Stimulated activated CD4-positive, alpha-beta T cell treated with anti-CD3 and anti-CD28 coated beads, Interleukin-12 subunit alpha, Interleukin-12 subunit beta, amount 100 ng/mL, for 24 hours (primary cell): Measurements from ENCODE around the gene TELO2.
A peak's percentile ranks its signal among the peaks of the same experiment; 100 is the strongest.
"Not testable (repeated sequence)": the region's sequence is repeated elsewhere in the genome, so short reads cannot be mapped to it uniquely, and the experiment has no call there.

Source experiments
- DNase-seq, 2 experiments: peaks; one replicate each; pipeline ENCODE4 v3.0.0-alpha.2; 2020; ENCODE audit warnings: low read depth in 2 of 2

The TELO2 gene

DNA sequence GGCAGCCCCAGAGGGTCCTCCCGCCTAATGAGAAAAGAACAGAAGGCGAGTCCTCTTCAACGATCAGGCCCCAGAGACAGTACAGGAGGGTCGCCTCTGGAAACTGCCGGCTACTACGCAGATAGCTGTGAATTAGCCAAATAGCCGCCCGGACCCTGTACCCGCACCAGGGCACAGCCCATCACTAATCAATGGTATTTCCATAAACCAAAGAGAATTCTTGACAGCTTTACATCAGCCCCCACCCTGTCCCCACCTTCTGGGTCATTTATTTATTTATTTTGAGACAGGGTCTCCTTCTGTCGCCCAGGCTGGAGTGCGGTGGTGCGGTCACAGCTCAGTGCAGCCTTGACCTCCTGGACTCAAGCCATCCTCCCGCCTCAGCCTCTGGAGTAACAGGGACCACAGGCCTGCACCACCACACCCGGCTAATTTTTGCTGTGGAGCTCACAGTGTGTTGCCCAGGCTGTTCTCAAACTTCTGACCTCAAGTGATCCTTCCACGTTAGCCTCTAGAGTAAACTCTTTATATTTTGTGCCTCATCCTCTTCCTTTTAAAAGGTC lies 17.5 kb upstream of the TELO2 start:
- no peak for DNase-seq

DNA sequence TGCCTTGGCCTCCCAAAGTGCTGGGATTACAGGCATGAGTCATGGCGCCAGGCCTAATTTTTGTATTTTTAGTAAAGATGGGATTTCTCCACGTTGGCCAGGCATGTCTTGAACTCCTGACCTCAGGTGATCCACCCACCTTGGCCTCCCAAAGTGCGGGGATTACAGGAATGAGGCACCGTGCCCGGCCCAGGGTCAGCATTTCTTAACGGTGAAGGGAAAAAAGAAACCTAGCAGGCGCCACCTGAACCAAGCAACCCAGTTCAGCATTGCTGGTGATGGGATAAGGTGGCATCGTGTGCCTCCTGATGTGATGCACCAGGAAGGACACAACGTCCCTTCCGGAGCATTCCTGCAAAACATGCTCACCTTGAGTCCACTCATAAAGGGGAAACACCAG lies 16.1 kb upstream of the TELO2 start:
- no peak for DNase-seq

DNA sequence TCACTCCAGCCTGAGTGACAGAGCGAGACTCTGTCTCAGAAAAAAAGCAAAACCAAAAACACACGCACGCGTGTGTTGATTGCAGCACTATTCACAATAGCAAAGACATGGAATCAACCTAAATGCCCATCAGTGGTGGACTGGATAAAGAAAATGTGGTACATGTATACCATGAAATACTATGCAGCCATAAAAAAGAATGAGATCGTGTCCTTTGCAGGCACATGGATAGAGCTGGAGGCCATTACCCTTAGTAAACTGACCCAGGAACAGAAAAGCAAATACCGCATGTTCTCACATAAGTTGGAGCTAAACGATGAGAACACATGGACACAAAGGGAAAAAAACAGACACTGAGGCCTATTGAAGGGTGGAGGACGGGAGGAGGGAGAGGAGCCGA lies 14.2 kb upstream of the TELO2 start:
- DNase-seq, result not testable (repeated sequence)

DNA sequence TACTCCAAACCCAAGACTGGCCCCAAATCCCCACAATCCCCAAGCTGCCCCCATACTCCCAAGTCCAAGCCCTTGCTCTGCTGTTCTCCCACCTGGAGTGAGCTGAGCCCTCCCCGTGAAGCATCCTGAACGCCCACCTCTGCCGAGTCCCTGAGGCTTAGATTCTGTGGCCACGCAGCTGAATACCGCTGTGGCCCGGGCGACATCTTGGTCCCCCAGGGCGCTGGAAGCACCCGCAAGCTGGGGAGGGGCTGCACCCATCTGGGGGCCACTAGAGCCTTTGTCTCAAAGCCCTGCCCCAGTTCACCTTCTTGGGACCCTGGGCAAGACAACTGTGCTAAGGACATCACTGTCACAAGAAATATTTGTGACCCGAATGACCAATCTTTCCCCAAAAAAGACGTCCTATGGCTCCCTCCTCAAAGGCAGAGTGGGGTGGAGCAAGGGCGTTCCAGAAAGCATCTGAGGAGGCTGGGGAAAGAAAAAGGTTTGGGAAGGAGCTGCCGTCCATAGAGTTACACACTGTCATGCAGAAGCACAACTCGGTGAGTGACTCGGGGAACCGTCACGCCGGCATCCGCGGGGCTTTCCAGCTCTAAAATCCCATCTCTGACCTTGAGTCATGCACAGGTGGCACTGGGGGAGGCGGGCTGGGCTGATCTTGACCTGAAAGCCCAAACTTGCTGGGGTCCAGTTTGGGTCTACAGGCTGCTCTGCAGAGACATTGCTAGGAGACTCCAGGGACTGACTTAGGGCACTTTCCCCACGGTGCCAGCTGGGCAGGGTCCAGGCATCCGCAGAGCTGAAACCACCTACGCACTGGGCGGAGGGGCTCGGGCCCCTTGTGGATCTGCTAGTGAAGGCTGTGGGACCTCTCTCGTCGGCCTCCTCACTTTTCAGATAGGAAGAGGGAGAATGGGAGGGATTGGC lies 11.0 kb upstream of the TELO2 start:
- no peak for DNase-seq

DNA sequence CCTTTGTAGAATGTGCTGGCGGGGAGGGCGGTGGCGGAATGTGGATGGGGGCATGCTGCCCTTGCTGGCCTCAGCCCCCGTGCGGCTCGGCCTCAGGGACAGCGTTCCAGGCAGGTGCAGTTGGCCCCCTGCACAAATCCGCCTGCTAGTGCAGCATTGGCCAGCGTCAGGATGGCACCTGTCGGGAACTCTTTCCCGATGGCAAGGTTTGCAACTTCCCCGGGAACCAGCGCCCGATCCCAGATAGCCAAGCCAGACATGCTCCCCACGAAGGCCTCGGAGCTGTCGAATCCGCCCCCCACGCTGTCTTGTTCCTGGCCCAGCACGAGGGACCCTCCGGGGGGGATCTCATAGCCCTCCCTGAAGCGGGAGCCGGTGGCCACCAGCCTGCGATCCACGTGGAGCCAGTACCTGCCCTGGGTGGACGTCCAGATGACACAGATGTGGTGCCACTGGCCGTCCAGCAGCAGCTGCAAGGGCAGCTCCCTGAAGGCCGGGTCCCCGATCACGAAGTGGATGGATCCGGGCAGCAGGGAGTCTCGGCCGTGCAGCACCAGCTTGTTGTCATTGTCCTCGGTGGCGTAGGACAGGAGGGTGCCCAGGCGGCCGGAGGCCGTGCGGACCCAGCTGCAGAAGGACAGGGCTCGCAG lies 7.2 kb upstream of the TELO2 start:
- no peak for DNase-seq

DNA sequence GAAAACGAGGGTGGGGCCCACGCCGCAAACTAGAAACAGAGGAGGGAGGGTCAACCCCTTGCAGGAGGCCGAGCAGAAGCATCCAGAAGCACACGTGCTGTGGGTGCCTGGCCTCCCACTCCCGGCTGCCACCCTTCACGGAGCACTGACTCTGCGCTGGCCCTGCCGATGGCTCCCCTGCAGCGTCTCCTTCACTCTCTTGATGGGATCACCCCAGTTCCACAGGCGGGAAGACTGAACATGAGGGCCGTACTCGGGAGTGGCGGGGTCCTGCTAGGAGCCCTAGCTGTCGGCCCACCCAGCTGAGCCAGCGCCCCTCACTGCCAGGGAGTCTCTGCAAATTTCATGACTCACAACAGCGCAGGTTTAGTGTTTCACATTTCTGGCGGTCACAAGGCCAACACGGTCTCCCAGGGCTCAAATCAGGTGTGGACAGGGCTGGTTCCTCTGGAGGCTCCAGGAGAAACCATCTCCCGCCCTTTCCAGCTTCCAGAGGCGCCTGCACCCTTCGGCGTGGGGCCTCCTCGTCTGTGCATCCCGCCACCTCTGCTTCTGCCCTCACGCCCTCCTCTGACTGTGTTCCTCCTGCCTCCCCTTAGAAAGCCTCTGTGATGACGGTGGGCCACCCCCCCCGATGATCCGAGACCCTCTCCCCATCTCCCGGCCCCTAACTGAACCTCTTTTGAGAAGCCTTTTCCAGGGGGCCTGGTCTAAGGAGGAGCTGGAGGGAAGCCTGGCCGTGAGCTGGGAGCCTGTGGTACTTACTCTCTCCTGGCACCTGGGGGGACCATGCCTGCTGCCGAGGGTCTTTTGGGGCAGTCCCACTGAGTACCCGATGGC lies 6.4 kb upstream of the TELO2 start:
- no peak for DNase-seq

DNA sequence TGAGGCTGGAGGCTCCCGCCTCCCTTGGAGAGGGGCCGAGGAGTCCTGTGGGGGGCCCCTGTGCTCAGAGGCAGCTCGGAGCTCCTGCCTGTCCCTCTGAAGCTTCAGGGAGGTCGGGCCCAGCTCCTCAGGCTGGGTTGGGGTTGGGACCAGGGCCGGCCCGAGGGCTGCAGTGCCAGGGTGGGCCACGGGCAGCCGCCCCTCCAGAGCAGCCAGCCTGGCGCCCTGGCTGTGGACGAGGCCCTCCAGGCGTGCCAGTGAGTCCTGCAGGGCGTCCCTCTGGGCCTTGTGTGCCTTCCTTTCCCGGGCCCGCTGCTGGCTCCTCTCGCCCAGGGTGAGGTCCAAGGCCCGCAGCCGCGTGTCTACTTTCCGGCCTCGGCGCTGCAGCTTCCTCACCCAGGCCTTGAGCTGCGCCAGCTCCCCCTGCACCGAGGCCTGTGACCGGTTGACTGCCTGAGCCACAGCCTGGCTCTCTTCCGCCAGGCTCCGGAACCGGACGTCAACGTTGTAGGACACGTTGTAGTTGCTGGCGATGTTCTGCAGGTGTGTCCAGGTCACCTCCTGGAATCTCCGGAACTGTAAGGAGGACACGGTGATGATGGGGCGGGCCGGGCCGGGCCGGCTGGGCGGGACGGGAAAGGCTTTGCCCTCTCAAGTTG lies 5.6 kb upstream of the TELO2 start:
- no peak for DNase-seq

DNA sequence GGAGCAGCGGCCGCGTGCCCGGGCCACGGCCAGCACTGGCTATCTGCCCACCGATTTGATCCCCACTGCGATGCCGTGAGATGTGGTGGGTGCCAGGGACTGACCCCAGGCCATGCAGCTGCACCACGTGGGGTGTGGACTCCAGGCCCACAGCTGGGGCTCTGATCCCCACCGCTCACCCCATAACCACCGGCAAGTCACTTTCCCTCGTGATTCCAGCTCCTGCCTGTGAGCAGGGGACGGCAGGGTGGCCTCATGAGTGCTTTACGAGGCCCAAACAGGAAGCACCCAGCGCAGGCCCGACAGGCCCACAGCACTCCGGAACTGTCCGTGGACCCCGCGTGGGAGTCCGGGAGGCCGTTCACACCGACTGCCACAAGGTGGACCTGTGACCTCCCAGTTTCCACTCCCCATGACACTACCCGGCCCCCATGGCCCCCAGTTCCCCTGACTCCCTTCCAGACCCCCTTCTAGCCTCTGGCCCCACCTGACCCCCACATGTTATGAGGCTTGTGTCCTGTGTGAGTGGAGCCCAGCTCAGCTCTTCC lies 5.0 kb upstream of the TELO2 start:
- no peak for DNase-seq

DNA sequence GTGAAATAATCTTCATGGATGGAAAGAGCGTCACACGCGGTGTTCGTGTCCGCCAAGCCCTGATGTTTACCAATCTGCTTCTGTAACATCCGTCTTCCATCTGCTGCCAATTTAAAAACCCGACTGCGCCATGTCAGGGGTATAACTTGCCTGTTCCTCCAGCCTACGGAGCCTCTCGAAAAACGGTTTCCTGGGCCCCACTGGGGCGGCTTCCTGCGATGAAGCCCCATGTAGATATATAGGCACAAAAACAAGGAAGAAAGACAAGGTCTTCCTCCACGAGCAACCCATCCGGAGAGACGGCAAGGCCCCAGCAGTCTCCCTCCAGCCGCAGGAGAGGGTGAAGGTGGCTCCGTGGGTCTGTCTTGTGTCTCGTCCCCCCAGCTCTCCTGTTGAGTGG lies 4.5 kb upstream of the TELO2 start, which contains the start of gene PTX4:
PTX4 (minus strand) TSS at position 326 of the 400 bp plus-strand sequence; CDS start at position 291, 35 bp downstream.
- no peak for DNase-seq

DNA sequence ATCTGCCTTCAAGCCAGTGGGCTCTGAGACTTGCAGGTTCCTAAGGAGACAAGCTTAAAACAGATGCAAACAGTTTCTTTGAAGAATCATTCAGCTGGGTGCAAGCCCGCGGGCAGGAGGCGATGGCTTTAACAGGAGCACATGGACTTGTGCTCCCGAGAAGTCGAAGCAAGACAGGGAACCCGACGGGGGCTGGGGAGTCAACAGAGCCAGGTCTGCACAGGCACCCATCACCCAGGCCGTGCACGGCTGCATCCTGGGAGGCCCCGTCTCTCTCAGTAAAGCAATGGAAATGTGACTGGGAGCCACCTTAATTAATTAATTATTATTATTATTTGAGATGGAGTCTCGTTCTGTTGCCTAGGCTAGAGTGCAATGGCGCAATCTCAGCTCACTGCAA lies 4.1 kb upstream of the TELO2 start:
- DNase-seq, result no peak

DNA sequence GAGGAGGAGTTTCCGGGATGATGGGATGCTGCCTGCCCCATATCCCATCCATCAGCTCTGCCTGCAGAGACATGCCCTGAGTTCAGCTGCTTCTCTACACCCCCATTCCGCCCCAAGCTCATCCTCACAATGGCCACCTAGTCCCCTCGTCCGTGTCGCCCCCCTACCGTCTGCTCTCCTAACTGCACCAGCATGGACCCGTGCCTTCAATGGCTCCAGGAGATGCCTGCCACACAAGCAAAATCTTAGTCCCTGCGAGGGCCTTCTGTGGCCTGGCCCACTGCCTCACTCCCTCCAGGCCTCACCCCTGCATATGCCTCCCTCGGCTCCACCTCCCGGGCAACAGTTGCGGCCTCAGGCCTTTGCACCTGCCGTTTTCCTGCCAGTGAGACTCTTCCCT lies 1.8 kb upstream of the TELO2 start:
- no peak for DNase-seq

DNA sequence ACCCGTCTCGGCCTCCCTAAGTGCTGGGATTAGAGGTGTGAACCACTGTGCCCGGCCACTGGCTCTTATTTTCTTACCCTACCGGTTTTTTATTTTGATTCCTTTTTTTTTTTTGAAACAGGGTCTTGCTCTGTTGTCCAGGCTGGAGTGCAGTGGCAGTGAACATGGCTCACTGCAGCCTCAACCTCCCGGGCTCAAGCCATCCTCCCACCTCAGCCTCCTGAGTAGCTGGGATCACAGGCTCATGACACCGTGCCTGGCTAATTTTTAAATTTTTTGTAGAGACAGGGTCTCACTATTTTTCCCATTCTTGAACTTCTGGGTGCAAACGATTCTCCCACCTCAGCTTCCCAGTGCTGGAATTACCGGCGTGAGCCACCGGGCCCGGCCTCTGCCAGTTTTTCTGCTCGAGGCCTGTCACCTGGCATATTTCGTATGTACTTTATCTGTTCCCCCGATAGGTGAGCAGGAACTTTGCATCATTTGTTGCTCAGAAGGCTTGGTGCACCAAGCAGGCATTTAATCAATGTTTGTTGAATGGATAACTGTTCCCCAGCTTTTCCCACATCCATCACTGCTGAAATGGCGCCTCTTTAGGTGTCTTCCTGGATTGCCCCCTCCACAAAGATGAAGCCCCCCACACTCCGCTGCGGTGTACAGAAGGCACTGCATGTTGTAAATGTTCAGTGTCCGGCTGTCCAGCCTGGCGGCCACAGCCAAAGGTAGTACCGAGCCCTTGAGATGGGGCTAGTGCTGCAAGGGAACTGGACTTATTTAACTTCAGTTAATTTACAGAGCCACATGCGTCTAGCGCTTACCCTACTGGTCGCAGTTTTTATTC lies 858 bp upstream of the TELO2 start:
- DNase-seq, result no peak

DNA sequence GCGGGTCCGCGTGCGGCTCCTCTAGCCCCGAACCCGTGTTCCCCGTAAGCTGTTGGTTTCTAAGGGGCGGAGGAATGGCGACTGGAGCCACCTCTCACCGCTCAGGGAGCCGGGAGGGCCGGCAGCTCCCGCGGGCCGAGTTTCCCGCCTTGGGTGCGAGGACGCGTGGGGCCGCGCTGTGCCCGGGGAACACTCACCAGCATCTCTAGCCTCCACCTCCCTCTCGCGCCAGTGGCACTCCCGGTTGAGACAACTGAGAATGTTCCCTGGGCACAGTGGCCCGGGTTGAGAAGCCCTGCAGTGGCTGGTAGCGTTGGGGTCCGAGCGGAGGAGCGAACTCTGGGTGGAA lies 560 bp downstream of the TELO2 start:
- peak in 1 of 2 experiments; percentile 12 for DNase-seq

DNA sequence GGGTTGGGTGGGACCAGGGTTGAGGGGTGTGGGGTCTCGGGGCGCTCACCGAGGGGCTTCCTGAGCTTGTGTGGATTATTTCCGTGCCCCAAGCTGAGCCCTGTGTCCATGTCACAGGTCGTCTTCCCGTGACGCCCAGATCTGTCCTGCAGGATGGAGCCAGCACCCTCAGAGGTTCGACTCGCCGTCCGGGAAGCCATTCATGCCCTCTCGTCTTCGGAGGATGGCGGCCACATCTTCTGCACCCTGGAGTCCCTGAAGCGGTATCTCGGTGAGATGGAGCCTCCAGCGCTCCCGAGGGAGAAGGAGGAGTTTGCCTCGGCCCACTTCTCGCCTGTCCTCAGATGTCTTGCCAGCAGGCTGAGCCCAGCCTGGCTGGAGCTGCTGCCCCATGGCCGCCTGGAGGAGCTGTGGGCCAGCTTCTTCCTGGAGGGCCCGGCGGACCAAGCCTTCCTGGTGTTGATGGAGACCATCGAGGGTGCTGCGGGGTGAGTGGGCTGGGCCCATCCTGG lies 1.0 kb downstream of the TELO2 start:
- DNase-seq, result no peak

DNA sequence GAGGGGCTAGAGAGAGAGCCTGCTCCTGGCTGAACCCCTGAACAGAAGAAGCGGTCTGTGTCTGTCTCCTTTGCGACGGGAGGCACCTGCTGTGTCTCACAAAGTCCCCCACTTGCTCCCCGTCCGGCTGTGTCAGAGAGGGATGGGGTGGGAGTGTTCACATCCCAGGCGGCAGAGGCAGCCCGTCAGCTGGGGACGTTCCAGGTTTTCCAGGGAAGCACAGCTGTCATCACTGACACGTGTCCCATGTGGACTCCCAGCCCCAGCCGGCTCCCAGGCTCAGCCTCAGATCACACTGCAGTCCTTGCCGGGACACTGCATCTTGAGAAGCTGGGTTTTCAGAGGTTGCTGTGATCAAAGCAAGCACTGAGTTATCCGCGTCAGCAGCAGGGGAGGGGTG lies 1.6 kb downstream of the TELO2 start:
- no peak for DNase-seq

DNA sequence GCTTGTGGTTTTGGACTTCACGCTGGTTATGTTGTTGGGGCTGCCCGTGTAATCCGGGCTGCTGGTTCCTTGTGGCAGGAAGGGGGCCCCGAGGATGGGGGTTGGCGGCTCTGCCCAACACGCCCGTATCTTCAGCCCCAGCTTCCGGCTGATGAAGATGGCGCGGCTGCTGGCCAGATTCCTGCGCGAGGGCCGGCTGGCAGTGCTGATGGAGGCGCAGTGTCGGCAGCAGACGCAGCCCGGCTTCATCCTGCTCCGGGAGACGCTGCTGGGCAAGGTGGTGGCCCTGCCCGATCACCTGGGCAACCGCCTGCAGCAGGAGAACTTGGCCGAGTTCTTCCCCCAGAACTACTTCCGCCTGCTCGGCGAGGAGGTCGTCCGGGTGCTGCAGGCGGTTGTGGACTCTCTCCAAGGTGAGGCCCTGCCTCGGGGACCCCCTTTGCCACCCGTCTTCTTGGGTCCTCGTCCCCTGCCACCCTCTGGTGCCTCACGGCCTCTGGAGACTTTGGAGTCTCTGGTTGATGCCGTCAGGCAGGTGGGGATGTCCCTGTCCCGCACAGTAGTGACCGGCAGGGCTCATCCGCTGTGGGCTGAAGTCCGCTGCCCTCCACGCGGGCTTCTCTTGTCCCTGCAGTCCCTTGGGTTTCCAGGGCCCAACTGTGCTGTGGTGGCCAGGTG lies 2.2 kb downstream of the TELO2 start:
- no peak for DNase-seq

DNA sequence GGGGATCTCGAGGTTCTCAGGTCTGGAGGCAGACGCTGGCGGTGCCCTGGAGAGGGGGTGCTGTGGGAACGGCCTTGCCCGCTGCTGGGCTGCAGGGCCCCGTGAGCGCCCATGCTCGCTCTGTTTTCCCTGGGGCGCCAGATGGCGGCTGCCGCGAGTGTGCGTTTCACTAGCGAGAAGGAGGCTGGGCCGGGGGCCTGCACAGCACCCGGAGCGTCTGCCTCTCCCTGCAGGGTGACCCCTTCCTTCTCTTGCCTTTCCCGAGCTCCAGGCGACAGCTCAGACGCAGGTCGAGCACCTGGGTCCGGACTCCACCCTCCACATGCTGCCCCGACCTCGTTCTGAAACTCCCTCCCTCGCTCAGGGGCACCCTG lies 2.7 kb downstream of the TELO2 start:
- no peak for DNase-seq

DNA sequence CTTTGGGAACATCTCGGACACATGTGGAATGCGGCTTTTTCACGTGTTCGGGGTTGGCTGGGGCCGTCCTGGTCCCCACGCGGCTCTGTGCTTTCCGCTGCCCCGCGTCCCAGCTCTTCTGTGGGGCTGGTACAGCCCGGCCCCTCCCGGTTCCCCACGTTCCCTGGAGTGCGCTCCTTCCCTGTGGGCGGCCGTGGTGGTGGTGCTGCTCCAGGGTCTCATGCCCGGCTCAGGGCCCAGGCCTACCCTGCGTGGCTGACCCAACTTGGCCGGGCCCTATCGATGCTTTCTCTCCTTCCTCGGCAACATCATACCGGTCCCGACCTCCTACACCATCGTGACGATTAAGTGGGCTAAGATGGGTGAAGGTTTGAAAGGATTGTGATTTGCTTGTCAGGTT lies 3.3 kb downstream of the TELO2 start:
- DNase-seq, result no peak

DNA sequence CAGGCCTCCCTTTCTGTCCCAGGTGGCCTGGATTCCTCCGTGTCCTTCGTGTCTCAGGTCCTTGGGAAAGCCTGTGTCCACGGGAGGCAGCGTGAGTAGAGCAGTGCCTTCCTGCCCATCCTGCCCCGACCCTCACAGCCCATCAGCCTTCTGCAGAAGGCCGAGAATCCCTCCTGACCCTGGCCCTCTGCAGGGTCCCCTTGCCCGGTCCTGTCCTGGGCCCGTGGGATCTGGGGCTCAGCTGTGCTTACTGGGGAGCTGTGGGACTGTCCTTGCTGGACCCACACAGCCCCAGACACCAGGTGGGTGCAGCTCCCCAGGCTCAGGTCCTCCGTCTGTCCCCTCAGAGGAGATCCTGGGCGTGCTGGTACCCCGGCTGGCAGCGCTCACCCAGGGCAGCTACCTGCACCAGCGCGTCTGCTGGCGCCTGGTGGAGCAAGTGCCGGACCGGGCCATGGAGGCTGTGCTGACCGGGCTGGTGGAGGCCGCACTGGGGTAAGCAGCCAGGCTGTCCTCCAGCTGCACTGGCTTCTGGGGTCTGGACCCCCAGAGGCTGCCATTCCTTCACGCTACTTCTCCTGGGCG lies 3.9 kb downstream of the TELO2 start:
- DNase-seq, result no peak
